Breast epithelium (tissue), 3 donors: Measurements from ENCODE around the gene MUC5AC.

ENCODE experiments used
- CTCF ChIP-seq, 3 donors: fragments of 450-650 bp; IDR thresholded peaks; one replicate each; pipeline ENCODE4 v1.5.1; 2016 to 2017; ENCODE audit warnings: antibody characterized with exemption in 3 of 3, mild to moderate bottlenecking in 3 of 3, moderate library complexity in 3 of 3
- POLR2A ChIP-seq: fragments of 450-650 bp; IDR thresholded peaks from one replicate; pipeline ENCODE4 v1.6.1; 2016; ENCODE audit warnings: antibody characterized with exemption, mild to moderate bottlenecking, moderate library complexity
- POLR2AphosphoS5 ChIP-seq, 3 donors: sonication (generic); formaldehyde crosslinking; IDR thresholded peaks; one replicate each; pipeline ENCODE4 v1.6.1; 2017; ENCODE audit warnings: antibody characterized with exemption in 3 of 3

GRCh38 chr11:1134848-1135445 is 22.8 kb upstream of the MUC5AC start:
- TF ChIP-seq CTCF (IDR thresholded peaks at IDR 0.05) (no peak), POLR2AphosphoS5 (IDR thresholded peaks at IDR 0.05) (no peak), POLR2A (no peak)
